Measurements from ENCODE around the gene TSPAN18.

- TF ChIP-seq EZH2 (IDR thresholded peaks at IDR 0.05; ENCODE audit: borderline replicate concordance, low read depth, low read length, poor library complexity, severe bottlenecking) (no peak), CTCF (conservative IDR thresholded peaks at IDR 0.05; ENCODE audit: low read depth, low read length) (no peak)
Observed at GRCh38 chr11:44944853-44945235, 218.1 kb downstream of the TSPAN18 start.

Measured in A673 (cell line).